ENCODE results near the gene EIF4E3. TPM values are rescaled to one million over a fixed set of nuclear protein-coding genes. Genes with fewer than 3 reads are reported as not detected.

The EIF4E3 gene
- total and polyA plus RNA-seq, 4 donors, result 7.5 to 26.4 (median 22.2) TPM

DNA sequence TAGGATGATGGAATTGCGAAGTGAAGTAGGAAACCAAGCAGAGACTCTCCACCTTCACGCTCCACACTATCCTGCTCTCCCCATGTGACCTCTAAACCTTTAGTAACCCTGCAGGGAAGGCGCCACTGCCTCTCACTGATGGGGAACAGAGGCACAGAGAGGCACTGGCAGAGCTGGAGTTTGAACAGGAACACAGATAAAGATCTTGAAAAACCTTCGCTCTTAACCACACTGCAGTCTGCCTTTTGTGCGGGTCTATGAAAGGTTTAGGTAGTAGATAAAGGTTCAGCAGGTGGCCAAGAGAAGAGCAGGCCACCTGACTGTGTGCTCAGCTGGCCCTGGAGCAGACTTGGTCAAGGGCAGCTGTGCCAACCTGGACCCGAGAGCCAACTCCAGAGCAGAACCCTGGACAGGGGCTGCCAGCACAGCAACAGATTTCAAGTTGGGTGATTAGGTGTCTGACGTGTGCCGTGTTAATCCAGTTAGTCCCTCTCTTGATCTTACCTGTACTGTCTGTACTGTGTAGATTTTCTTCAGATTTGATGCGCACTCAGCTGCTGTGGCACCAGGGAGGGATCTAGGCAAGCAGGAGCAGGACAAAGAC, 15.2 kb downstream of the EIF4E3 start:
- H3K36me3 ChIP-seq (ENCODE audit: control insufficient read depth, insufficient read depth, low read length), result peaks cover 14% of the 10 kb centered on the region
- 95% methylated on average over 6 of the region's 9 CpGs for WGBS (ENCODE audit: insufficient coverage)
- H3K27me3 ChIP-seq (ENCODE audit: control insufficient read depth, insufficient read depth, low read length), result no peaks in the 10 kb centered on the region
- H3K4me1 ChIP-seq (ENCODE audit: control insufficient read depth, insufficient read depth, low read length), result no peaks in the 10 kb centered on the region
- H3K9me3 ChIP-seq (ENCODE audit: control insufficient read depth, insufficient read depth, low read length), result no peaks in the 10 kb centered on the region
- H3K4me3 ChIP-seq (ENCODE audit: low read depth, low read length), result no peak overlapping the region
- H3K27ac ChIP-seq (ENCODE audit: low read depth, low read length), result no peak overlapping the region
- DNase-seq (ENCODE audit: low read depth in 4 of 6, low spot score in 6 of 6), result no peak

DNA sequence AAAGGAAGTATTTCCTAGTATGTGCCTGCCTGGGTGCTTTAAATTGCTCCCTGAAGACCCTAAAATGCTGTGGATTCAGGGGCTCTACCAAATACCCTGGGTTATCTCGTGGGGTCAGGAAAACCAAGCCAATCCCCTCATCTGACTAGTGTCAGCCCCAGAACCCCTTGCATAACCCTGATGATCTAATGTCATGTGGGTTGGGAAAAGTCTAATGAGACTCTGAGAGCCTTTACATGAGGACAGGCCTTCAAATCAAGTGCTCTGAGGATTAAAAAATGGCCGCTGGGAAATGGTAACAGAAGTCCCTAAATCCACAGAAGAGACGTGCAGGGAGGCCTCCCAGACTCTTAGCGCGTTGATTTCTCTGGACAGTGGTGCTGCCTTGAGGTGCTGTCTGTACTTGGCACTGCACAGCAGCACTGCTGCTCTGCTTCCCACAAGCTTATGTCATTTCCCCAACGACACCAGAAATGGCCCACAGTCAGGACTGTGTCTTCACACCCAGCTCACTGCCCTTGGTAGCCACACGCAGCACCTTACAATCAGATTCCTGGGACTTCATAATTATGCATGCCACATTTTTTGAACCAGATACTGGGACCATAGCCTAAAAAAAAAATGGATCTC, 16.6 kb downstream of the EIF4E3 start:
- no peaks in the 10 kb centered on the region for H3K9me3 ChIP-seq (ENCODE audit: control insufficient read depth, insufficient read depth, low read length)
- DNase-seq (ENCODE audit: low read depth in 4 of 6, low spot score in 6 of 6), result no peak
- H3K36me3 ChIP-seq (ENCODE audit: control insufficient read depth, insufficient read depth, low read length), result peaks cover 14% of the 10 kb centered on the region
- no peak overlapping the region for H3K27ac ChIP-seq (ENCODE audit: low read depth, low read length)
- no peaks in the 10 kb centered on the region for H3K4me1 ChIP-seq (ENCODE audit: control insufficient read depth, insufficient read depth, low read length)
- H3K4me3 ChIP-seq (ENCODE audit: low read depth, low read length), result no peak overlapping the region
- H3K27me3 ChIP-seq (ENCODE audit: control insufficient read depth, insufficient read depth, low read length), result no peaks in the 10 kb centered on the region
- 53% methylated on average over 6 of the region's 7 CpGs for WGBS (ENCODE audit: insufficient coverage)

DNA sequence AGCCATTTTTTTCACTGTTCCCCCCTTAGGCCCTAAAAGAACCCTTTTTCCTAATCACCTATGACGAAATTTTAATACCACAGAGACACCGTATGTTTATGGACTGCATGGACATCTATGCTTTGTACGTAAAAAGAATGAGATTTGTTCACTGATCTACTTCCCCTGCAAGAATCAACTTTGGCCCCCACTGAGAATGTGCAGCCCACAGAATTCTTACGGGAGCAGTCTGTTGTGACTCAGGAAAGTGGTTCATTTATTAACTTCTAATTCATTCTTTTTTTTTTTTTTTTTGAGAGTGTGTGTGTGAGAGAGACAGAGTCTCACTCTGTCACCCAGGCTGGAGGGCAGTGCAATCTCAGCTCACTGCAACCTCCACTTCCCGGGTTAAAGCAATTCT, 17.6 kb downstream of the EIF4E3 start:
- H3K4me1 ChIP-seq (ENCODE audit: control insufficient read depth, insufficient read depth, low read length), result no peaks in the 10 kb centered on the region
- no peak overlapping the region for H3K27ac ChIP-seq (ENCODE audit: low read depth, low read length)
- no CpG with 5 or more reads among the region's 5 CpGs for WGBS (ENCODE audit: insufficient coverage)
- H3K27me3 ChIP-seq (ENCODE audit: control insufficient read depth, insufficient read depth, low read length), result no peaks in the 10 kb centered on the region
- no peaks in the 10 kb centered on the region for H3K9me3 ChIP-seq (ENCODE audit: control insufficient read depth, insufficient read depth, low read length)
- no peak overlapping the region for H3K4me3 ChIP-seq (ENCODE audit: low read depth, low read length)
- peaks cover 14% of the 10 kb centered on the region for H3K36me3 ChIP-seq (ENCODE audit: control insufficient read depth, insufficient read depth, low read length)
- DNase-seq (ENCODE audit: low read depth in 4 of 6, low spot score in 6 of 6), result no peak

DNA sequence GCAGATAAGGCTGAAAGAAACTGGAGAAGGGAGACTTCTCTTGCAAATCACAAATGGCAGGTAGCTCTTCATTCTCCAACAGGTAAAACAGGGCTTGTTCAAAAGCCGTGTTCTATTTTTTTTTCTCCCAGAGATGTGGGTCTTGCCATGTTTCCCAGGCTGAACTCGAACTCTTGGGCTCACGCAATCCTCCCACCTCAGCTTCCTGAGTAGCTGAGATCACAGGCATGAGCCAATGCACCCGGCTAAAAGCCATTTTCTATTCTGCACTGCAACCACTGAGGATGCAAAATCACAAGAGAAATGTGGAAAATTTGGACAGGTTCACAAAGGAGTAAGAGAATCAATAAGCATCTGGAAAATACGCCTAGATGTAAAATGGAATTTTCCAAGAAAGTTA, 19.5 kb downstream of the EIF4E3 start:
- Histone ChIP-seq H3K27me3 (ENCODE audit: control insufficient read depth, insufficient read depth, low read length) (no peaks in the 10 kb centered on the region), H3K9me3 (ENCODE audit: control insufficient read depth, insufficient read depth, low read length) (no peaks in the 10 kb centered on the region), H3K4me3 (ENCODE audit: low read depth, low read length) (no peak overlapping the region), H3K36me3 (ENCODE audit: control insufficient read depth, insufficient read depth, low read length) (peaks cover 14% of the 10 kb centered on the region), H3K4me1 (ENCODE audit: control insufficient read depth, insufficient read depth, low read length) (no peaks in the 10 kb centered on the region), H3K27ac (ENCODE audit: low read depth, low read length) (no peak overlapping the region)
- no peak for DNase-seq (ENCODE audit: low read depth in 4 of 6, low spot score in 6 of 6)
- 100% methylated on average over 3 of the region's 5 CpGs for WGBS (ENCODE audit: insufficient coverage)

DNA sequence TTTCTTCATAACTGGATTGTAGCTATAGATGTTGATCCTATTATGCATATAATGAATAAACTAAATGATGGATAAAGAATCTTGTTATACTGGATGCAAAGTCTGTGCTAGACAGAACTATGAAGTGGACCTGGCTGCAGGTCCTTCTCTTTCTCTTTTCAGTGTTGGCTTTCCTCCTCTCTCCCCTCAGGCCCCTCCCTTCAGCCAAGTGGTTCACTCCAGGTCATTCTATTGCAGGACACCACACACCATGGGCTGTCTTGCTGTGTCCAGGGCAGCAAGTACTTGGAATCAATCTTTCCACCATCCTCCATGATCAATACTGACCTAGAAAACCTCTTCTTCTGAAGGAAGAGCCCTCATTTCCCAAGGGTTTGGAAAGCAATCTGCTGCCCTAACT, 20.3 kb downstream of the EIF4E3 start:
- no peak overlapping the region for H3K4me3 ChIP-seq (ENCODE audit: low read depth, low read length)
- DNase-seq (ENCODE audit: low read depth in 4 of 6, low spot score in 6 of 6), result no peak
- H3K27me3 ChIP-seq (ENCODE audit: control insufficient read depth, insufficient read depth, low read length), result no peaks in the 10 kb centered on the region
- no peak overlapping the region for H3K27ac ChIP-seq (ENCODE audit: low read depth, low read length)
- no peaks in the 10 kb centered on the region for H3K9me3 ChIP-seq (ENCODE audit: control insufficient read depth, insufficient read depth, low read length)
- no peaks in the 10 kb centered on the region for H3K4me1 ChIP-seq (ENCODE audit: control insufficient read depth, insufficient read depth, low read length)
- peaks cover 9% of the 10 kb centered on the region for H3K36me3 ChIP-seq (ENCODE audit: control insufficient read depth, insufficient read depth, low read length)

DNA sequence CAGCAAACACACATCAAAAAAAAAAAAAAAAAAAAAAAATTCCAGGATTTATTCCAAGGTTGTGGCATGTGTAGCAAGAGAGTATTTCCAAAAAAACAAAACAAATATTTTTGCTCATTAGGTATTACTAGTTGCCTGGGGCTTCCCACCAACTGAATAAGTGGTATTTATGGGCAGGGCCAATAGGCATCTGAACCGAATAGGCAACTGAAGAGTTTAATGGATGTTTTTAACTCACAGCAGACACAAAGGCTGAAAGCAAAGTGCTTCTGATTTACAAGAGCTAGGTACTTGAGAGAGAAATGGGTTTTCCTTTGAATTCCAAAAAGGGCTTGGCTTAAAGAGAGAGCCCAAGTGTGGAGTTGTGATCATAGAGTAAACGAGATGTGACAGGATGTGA, 21.4 kb downstream of the EIF4E3 start:
- H3K4me1 ChIP-seq (ENCODE audit: control insufficient read depth, insufficient read depth, low read length), result no peaks in the 10 kb centered on the region
- peaks cover 4% of the 10 kb centered on the region for H3K36me3 ChIP-seq (ENCODE audit: control insufficient read depth, insufficient read depth, low read length)
- H3K9me3 ChIP-seq (ENCODE audit: control insufficient read depth, insufficient read depth, low read length), result no peaks in the 10 kb centered on the region
- H3K27ac ChIP-seq (ENCODE audit: low read depth, low read length), result no peak overlapping the region
- no peak overlapping the region for H3K4me3 ChIP-seq (ENCODE audit: low read depth, low read length)
- no peak for DNase-seq (ENCODE audit: low read depth in 4 of 6, low spot score in 6 of 6)
- 40% methylated on average over 1 of the region's 2 CpGs for WGBS (ENCODE audit: insufficient coverage)
- no peaks in the 10 kb centered on the region for H3K27me3 ChIP-seq (ENCODE audit: control insufficient read depth, insufficient read depth, low read length)

DNA sequence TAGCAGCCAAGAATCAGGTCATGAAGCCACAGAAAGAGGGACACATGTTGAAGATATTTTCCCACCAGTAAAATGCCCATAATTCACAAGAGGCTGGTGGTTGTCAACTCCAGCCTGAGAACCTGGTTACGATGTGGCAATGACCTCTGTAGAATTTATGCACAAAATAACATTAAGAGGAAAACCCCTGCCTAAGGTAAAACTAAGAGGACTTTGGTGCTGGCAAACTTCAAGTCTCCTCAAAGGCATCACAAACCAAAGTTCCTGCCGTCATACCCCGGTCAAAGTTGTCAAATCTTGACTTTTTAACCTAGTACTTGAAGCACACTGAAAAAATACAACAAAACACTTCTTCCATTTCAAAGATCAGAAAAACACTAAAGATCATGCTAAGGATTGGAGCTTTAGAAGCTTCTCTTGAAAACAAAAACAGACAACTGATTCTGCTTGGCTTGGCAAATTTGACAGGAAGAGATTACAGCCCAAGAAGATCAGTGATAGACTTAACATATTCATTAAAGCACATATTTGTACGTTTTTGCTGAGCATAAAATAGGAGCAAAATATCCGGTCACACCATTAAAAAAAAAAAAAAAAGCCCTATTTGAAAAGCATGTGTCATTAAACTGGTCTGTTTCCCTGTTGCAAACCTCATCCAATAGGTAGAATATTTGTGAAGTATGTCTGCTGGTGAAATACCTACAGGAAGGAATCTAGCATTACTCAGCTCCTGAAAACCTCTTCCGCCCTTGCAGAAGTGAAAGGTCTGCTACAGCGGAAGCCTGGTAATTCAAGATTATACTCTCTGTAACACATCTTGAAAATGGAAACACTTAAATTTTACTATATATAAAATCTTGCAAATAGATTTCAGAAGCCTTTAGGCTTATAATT, 22.8 kb downstream of the EIF4E3 start:
- Histone ChIP-seq H3K27ac (ENCODE audit: low read depth, low read length) (no peak overlapping the region), H3K4me3 (ENCODE audit: low read depth, low read length) (no peak overlapping the region), H3K4me1 (ENCODE audit: control insufficient read depth, insufficient read depth, low read length) (no peaks in the 10 kb centered on the region), H3K9me3 (ENCODE audit: control insufficient read depth, insufficient read depth, low read length) (no peaks in the 10 kb centered on the region), H3K36me3 (ENCODE audit: control insufficient read depth, insufficient read depth, low read length) (no peaks in the 10 kb centered on the region), H3K27me3 (ENCODE audit: control insufficient read depth, insufficient read depth, low read length) (no peaks in the 10 kb centered on the region)
- no peak for DNase-seq (ENCODE audit: low read depth in 4 of 6, low spot score in 6 of 6)
- WGBS (ENCODE audit: insufficient coverage), result no CpG with 5 or more reads among the region's 7 CpGs

DNA sequence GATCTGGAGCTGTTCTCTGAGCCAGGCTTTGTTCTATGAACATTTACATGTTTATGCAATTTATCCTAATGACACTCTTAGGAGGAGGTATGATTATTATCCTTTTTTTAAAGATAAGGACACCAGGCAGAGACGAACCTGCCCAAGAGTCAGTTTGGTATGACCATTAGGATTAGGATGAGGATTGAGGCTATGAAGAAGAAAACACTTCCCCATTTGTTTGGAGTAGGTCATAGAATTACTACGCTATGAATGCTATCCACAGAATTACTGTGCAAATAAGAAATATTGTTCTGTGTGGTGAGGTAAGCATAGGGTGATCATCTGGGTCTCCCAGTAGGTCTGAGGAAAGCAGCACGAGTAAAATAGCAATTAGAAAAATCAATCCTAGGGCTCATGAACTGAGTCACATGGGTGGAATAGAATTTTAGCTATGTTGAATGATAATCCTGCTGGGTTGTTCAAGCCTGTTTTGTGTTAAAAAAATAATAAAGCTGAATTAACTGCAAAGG, 23.9 kb downstream of the EIF4E3 start:
- Histone ChIP-seq H3K4me1 (ENCODE audit: control insufficient read depth, insufficient read depth, low read length) (no peaks in the 10 kb centered on the region), H3K27me3 (ENCODE audit: control insufficient read depth, insufficient read depth, low read length) (no peaks in the 10 kb centered on the region), H3K4me3 (ENCODE audit: low read depth, low read length) (no peak overlapping the region), H3K27ac (ENCODE audit: low read depth, low read length) (no peak overlapping the region), H3K36me3 (ENCODE audit: control insufficient read depth, insufficient read depth, low read length) (no peaks in the 10 kb centered on the region), H3K9me3 (ENCODE audit: control insufficient read depth, insufficient read depth, low read length) (no peaks in the 10 kb centered on the region)
- 67% methylated on average over 1 of the region's 3 CpGs for WGBS (ENCODE audit: insufficient coverage)
- no peak for DNase-seq (ENCODE audit: low read depth in 4 of 6, low spot score in 6 of 6)

DNA sequence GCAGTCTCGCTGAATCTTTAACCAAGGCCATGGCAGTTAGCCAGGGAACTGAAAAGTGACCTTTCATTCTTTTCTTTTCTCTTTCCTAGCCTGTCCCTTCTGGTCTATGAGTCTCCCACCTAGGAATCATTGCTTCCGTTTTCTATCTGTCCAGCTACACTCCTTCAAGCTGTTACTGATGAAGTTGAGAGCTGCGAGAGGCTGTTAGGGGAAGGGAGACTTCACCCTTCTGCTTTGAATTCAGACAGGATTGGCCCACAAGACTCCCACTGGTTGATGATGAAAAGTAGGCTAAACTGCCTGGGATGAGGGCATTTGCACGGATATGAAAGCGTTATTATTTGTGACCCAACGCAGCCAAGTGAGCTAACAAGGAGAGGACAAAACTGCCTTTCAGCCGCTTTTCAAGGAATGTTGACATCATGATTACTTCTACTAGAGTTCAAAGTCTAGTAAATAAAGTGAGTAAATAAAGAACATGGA, 30.2 kb downstream of the EIF4E3 start:
- Histone ChIP-seq H3K4me1 (ENCODE audit: control insufficient read depth, insufficient read depth, low read length) (peaks cover 2% of the 10 kb centered on the region), H3K27me3 (ENCODE audit: control insufficient read depth, insufficient read depth, low read length) (no peaks in the 10 kb centered on the region), H3K4me3 (ENCODE audit: low read depth, low read length) (no peak overlapping the region), H3K27ac (ENCODE audit: low read depth, low read length) (peak overlapping the region; percentile 72), H3K9me3 (ENCODE audit: control insufficient read depth, insufficient read depth, low read length) (no peaks in the 10 kb centered on the region), H3K36me3 (ENCODE audit: control insufficient read depth, insufficient read depth, low read length) (no peaks in the 10 kb centered on the region)
- peak in 1 of 6 donors; percentile 48 for DNase-seq (ENCODE audit: low read depth in 4 of 6, low spot score in 6 of 6)
- 33% methylated on average over 2 of the region's 7 CpGs for WGBS (ENCODE audit: insufficient coverage)

All from spinal cord (tissue), 10 donors.